Measurements from ENCODE around the gene ZCCHC14. TPM values are rescaled to one million over a fixed set of nuclear protein-coding genes. Genes with fewer than 3 reads are reported as not detected.

Gene ZCCHC14
- total and polyA plus RNA-seq, 2 of the 13 experiments (the other 11 are each of a cell fraction or from before 2014, with no cell fraction given), result 12.4 to 12.5 TPM

DNA sequence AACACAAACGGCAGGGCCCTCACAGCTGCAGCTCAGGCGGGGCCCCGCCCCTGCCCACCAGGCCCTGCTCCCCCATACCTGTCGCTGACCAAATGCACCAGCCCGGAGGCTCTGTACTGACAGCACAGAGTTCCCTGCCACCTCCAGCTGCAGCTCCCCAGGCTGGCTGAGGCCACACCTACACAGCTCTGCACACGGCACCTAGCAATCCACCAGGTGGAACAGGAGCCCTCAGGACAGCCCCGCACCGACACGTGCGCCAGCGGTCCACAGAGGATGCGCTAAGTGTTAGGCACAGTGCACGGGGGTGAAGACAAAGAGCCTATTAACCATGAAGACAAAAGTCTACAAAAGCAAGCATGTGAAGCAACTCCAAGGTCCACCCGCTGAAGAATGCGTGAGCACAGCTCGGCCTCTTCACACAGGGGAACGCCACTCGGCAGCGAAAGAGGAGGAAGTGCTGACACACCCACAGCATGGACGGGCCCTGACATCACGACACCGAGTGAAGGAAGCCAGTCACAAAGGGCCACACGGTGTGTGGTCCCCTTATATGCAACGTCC is 5.4 kb downstream of the ZCCHC14 start (continued):
- TF ChIP-seq GFI1 (CRISPR knock-in tag; IDR thresholded peaks at IDR 0.05; ENCODE audit: borderline replicate concordance) (no peak; the same call in none of the 2 replicates), SATB2 (CRISPR knock-in tag; IDR thresholded peaks at IDR 0.05) (no peak), ZNF672 (CRISPR knock-in tag; IDR thresholded peaks at IDR 0.05) (no peak), MED1 (CRISPR knock-in tag; IDR thresholded peaks at IDR 0.05) (peak; percentile 20; the same call in 1 of the 2 replicates), TOPORS (CRISPR knock-in tag; IDR thresholded peaks at IDR 0.05) (peak; percentile 84; the same call in 1 of the 2 replicates), ZNF589 (CRISPR knock-in tag; conservative IDR thresholded peaks at IDR 0.05) (0 out of 2 replicates have a peak, but pooled peaks have one; percentile 48), HDAC6 (IDR thresholded peaks at IDR 0.05; ENCODE audit: low read depth, low read length) (no peak), NFE2L1 (CRISPR knock-in tag; IDR thresholded peaks at IDR 0.05; ENCODE audit: borderline replicate concordance) (no peak), ZNF703 (CRISPR knock-in tag; IDR thresholded peaks at IDR 0.05; ENCODE audit: borderline replicate concordance) (no peak), ZSCAN22 (CRISPR knock-in tag; IDR thresholded peaks at IDR 0.05) (no peak), RXRB (CRISPR knock-in tag; IDR thresholded peaks at IDR 0.05; ENCODE audit: borderline replicate concordance) (0 out of 2 replicates have a peak, but pooled peaks have one; percentile 44), GABPA (IDR thresholded peaks at IDR 0.05; ENCODE audit: low read depth, low read length) (no peak), GABPA (CRISPR knock-in tag; IDR thresholded peaks at IDR 0.05; ENCODE audit: low read depth) (peak; percentile 5; the same call in 1 of the 2 replicates), NR2C2 (CRISPR knock-in tag; IDR thresholded peaks at IDR 0.05; ENCODE audit: borderline replicate concordance) (peak; percentile 74), ZNF143 (CRISPR knock-in tag; IDR thresholded peaks at IDR 0.05) (no peak), NFYC (CRISPR knock-in tag; IDR thresholded peaks at IDR 0.05) (0 out of 2 replicates have a peak, but pooled peaks have one; percentile 18)
- TF ChIP-seq, protein P1, sequence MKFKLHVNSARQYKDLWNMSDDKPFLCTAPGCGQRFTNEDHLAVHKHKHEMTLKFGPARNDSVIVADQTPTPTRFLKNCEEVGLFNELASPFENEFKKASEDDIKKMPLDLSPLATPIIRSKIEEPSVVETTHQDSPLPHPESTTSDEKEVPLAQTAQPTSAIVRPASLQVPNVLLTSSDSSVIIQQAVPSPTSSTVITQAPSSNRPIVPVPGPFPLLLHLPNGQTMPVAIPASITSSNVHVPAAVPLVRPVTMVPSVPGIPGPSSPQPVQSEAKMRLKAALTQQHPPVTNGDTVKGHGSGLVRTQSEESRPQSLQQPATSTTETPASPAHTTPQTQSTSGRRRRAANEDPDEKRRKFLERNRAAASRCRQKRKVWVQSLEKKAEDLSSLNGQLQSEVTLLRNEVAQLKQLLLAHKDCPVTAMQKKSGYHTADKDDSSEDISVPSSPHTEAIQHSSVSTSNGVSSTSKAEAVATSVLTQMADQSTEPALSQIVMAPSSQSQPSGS (CRISPR knock-in tag; IDR thresholded peaks at IDR 0.05), result peak; percentile 61; the same call in 1 of the 2 replicates
- TF ChIP-seq, protein P2, sequence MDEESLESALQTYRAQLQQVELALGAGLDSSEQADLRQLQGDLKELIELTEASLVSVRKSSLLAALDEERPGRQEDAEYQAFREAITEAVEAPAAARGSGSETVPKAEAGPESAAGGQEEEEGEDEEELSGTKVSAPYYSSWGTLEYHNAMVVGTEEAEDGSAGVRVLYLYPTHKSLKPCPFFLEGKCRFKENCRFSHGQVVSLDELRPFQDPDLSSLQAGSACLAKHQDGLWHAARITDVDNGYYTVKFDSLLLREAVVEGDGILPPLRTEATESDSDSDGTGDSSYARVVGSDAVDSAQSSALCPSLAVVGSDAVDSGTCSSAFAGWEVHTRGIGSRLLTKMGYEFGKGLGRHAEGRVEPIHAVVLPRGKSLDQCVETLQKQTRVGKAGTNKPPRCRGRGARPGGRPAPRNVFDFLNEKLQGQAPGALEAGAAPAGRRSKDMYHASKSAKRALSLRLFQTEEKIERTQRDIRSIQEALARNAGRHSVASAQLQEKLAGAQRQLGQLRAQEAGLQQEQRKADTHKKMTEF (CRISPR knock-in tag; IDR thresholded peaks at IDR 0.05), result peak; percentile 67
- TF ChIP-seq, protein P3, sequence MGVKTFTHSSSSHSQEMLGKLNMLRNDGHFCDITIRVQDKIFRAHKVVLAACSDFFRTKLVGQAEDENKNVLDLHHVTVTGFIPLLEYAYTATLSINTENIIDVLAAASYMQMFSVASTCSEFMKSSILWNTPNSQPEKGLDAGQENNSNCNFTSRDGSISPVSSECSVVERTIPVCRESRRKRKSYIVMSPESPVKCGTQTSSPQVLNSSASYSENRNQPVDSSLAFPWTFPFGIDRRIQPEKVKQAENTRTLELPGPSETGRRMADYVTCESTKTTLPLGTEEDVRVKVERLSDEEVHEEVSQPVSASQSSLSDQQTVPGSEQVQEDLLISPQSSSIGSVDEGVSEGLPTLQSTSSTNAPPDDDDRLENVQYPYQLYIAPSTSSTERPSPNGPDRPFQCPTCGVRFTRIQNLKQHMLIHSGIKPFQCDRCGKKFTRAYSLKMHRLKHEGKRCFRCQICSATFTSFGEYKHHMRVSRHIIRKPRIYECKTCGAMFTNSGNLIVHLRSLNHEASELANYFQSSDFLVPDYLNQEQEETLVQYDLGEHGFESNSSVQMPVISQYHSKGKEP (CRISPR knock-in tag; IDR thresholded peaks at IDR 0.05), result no peak
- TF ChIP-seq, protein P4, sequence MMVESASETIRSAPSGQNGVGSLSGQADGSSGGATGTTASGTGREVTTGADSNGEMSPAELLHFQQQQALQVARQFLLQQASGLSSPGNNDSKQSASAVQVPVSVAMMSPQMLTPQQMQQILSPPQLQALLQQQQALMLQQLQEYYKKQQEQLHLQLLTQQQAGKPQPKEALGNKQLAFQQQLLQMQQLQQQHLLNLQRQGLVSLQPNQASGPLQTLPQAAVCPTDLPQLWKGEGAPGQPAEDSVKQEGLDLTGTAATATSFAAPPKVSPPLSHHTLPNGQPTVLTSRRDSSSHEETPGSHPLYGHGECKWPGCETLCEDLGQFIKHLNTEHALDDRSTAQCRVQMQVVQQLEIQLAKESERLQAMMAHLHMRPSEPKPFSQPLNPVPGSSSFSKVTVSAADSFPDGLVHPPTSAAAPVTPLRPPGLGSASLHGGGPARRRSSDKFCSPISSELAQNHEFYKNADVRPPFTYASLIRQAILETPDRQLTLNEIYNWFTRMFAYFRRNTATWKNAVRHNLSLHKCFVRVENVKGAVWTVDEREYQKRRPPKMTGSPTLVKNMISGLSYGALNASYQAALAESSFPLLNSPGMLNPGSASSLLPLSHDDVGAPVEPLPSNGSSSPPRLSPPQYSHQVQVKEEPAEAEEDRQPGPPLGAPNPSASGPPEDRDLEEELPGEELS (CRISPR knock-in tag; IDR thresholded peaks at IDR 0.05), result peak; percentile 80
- TF ChIP-seq, protein P5, sequence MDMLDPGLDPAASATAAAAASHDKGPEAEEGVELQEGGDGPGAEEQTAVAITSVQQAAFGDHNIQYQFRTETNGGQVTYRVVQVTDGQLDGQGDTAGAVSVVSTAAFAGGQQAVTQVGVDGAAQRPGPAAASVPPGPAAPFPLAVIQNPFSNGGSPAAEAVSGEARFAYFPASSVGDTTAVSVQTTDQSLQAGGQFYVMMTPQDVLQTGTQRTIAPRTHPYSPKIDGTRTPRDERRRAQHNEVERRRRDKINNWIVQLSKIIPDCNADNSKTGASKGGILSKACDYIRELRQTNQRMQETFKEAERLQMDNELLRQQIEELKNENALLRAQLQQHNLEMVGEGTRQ (IDR thresholded peaks at IDR 0.05; ENCODE audit: low read depth, low read length), result peak; percentile 72
- TF ChIP-seq, protein P5 (CRISPR knock-in tag; IDR thresholded peaks at IDR 0.05; ENCODE audit: borderline replicate concordance), result no peak; the same call in 1 of the 2 replicates

Measured in HepG2 (cell line).